IMR-90 (cell line): ENCODE measurements around the gene ROS1. TPM values are rescaled to one million over a fixed set of nuclear protein-coding genes. Genes with fewer than 3 reads are reported as not detected.

Experiments used
- ATAC-seq: fragments of 200-7000 bp; cut with Tn5 transposase; 2 replicates; pipeline ENCODE4 v1.9.1; 2020; ENCODE audit warnings: low read depth, mild to moderate bottlenecking, moderate library complexity
- BruUV-seq: library from RNA; stranded (reverse); fragments of 400-500 nt; replicated peaks from 2 replicates; lab custom pipeline; 2021; lab: Mats Ljungman, UMichigan
- CTCF ChIA-PET: fragments of 300-600 bp; formaldehyde crosslinking; extraction: SDS; loops from one replicate; lab custom pipeline; 2021; ENCODE audit warnings: antibody characterized with exemption; lab: Yijun Ruan, JAX
- POLR2A ChIA-PET: fragments of 300-600 bp; sonication (Branson Sonifier 250); formaldehyde crosslinking; loops from one replicate; lab custom pipeline; 2022; ENCODE audit warnings: antibody characterized with exemption; ENCODE audit not compliant: unreplicated experiment; lab: Charles Lee
- DNase-seq: peaks from one replicate; pipeline ENCODE4 v3.0.0; 2013
- H2AFZ ChIP-seq: replicated peaks from 2 replicates; pipeline ENCODE3; 2013; ENCODE audit warnings: low read length, mild to moderate bottlenecking; ENCODE audit not compliant: poor library complexity
- H2AK5ac ChIP-seq: 2 replicates; pipeline ENCODE4 v1.6.1; 2013; ENCODE audit warnings: low read depth, low read length, inconsistent platforms
- H2AK9ac ChIP-seq: replicated peaks from 2 replicates; pipeline ENCODE3; 2013; ENCODE audit warnings: mild to moderate bottlenecking, low read depth, low read length, moderate library complexity; ENCODE audit not compliant: poor library complexity
- H2BK120ac ChIP-seq: 2 replicates; pipeline ENCODE4 v1.6.1; 2013; ENCODE audit warnings: low read depth, low read length, inconsistent platforms
- H2BK15ac ChIP-seq: 3 replicates; pipeline ENCODE4 v1.6.1; 2013; ENCODE audit warnings: low read depth, low read length, inconsistent platforms
- H2BK20ac ChIP-seq: 2 replicates; pipeline ENCODE4 v1.6.1; 2013; ENCODE audit warnings: low read depth, mild to moderate bottlenecking, inconsistent platforms, low read length, moderate library complexity
- H2BK5ac ChIP-seq: 2 replicates; pipeline ENCODE4 v1.6.1; 2013; ENCODE audit warnings: mild to moderate bottlenecking, low read depth, low read length, inconsistent platforms; ENCODE audit not compliant: poor library complexity, severe bottlenecking
- H3K14ac ChIP-seq: replicated peaks from 2 replicates; pipeline ENCODE4 v1.6.1; 2013; ENCODE audit warnings: low read depth, low read length, inconsistent platforms
- H3K18ac ChIP-seq: 2 replicates; pipeline ENCODE4 v1.6.1; 2013; ENCODE audit warnings: low read depth, low read length, control low read depth
- H3K23ac ChIP-seq: 2 replicates; pipeline ENCODE4 v1.6.1; 2013; ENCODE audit warnings: low read depth, low read length, inconsistent platforms
- H3K27ac ChIP-seq: 2 replicates; pipeline ENCODE4 v1.5.1; 2013; ENCODE audit warnings: mild to moderate bottlenecking, control low read depth, low read length; ENCODE audit not compliant: insufficient read depth
- H3K27me3 ChIP-seq: 2 replicates; pipeline ENCODE4 v1.6.1; 2013; ENCODE audit warnings: low read length; ENCODE audit not compliant: control insufficient read depth, insufficient read depth
- H3K36me3 ChIP-seq: 2 replicates; pipeline ENCODE4 v1.6.1; 2013; ENCODE audit warnings: low read length, mixed read lengths; ENCODE audit not compliant: control insufficient read depth, insufficient read depth
- H3K4ac ChIP-seq: 2 replicates; pipeline ENCODE4 v1.6.1; 2013; ENCODE audit warnings: low read depth, low read length, inconsistent platforms
- H3K4me1 ChIP-seq: 2 replicates; pipeline ENCODE4 v1.6.1; 2013; ENCODE audit warnings: low read length, mixed read lengths; ENCODE audit not compliant: control insufficient read depth, insufficient read depth
- H3K4me2 ChIP-seq: 2 replicates; pipeline ENCODE4 v1.6.1; 2013; ENCODE audit warnings: low read depth, mild to moderate bottlenecking, control low read depth, low read length, moderate library complexity
- H3K4me3 ChIP-seq: 2 replicates; pipeline ENCODE4 v1.5.1; 2013; ENCODE audit warnings: low read depth, mild to moderate bottlenecking, control low read depth, low read length, moderate library complexity; ENCODE audit not compliant: insufficient read depth
- H3K56ac ChIP-seq: 2 replicates; pipeline ENCODE4 v1.6.1; 2013; ENCODE audit warnings: low read length, inconsistent platforms; ENCODE audit not compliant: insufficient read depth; ENCODE audit errors: extremely low read depth
- H3K79me1 ChIP-seq, 2 experiments: 2 replicates each; pipeline ENCODE4 v1.6.1; 2013; ENCODE audit warnings: low read length in 2 of 2, inconsistent platforms in 1 of 2, low read depth in 1 of 2
- H3K9ac ChIP-seq: 2 replicates; pipeline ENCODE4 v1.6.1; 2013; ENCODE audit warnings: low read depth, low read length, control low read depth
- H3K9me1 ChIP-seq: 2 replicates; pipeline ENCODE4 v1.6.1; 2013; ENCODE audit warnings: low read length, inconsistent platforms; ENCODE audit not compliant: insufficient read depth
- H3K9me3 ChIP-seq: 2 replicates; pipeline ENCODE4 v1.6.1; 2013; ENCODE audit warnings: low read length; ENCODE audit not compliant: control insufficient read depth, insufficient read depth
- H4K20me1 ChIP-seq: 2 replicates; pipeline ENCODE4 v1.6.1; 2013; ENCODE audit warnings: low read length, inconsistent platforms; ENCODE audit not compliant: insufficient read depth
- H4K5ac ChIP-seq: 2 replicates; pipeline ENCODE4 v1.6.1; 2013; ENCODE audit warnings: mild to moderate bottlenecking, low read depth, low read length, control low read depth
- H4K8ac ChIP-seq, 2 experiments: 2 replicates each; pipeline ENCODE4 v1.6.1; 2013; ENCODE audit warnings: low read depth in 2 of 2, low read length in 2 of 2, control low read depth in 1 of 2, inconsistent platforms in 1 of 2
- H4K91ac ChIP-seq: 2 replicates; pipeline ENCODE4 v1.6.1; 2013; ENCODE audit warnings: low read depth, low read length, inconsistent platforms; ENCODE audit not compliant: insufficient read depth
- NFE2L2 ChIP-seq: fragments of 150-350 bp; IDR thresholded peaks from 2 replicates; pipeline ENCODE4 v1.6.1; 2016; ENCODE audit warnings: low read depth, mild to moderate bottlenecking, low read length
- RAD21 ChIP-seq: IDR thresholded peaks from 2 replicates; pipeline ENCODE4 v1.6.1; 2012; ENCODE audit warnings: low read length, improper control_type of control experiment
- RFX5 ChIP-seq: IDR thresholded peaks from 2 replicates; pipeline ENCODE4 v1.8.0; 2012; ENCODE audit warnings: low read depth, mild to moderate bottlenecking, low read length, moderate library complexity
- USF2 ChIP-seq: fragments of 150-350 bp; IDR thresholded peaks from 2 replicates; pipeline ENCODE4 v1.6.1; 2017; ENCODE audit warnings: mild to moderate bottlenecking, antibody characterized with exemption, low read length, low read depth
- WGBS, 2 experiments: methylation state at CpG; one replicate each; pipeline versions ENCODE4 v1.1.5 to v1.1.7; 2013; ENCODE audit warnings: missing lambda C conversion rate in 2 of 2; ENCODE audit not compliant: insufficient read length in 1 of 2; ENCODE audit errors: extremely low coverage in 2 of 2; 5-methylcytosine and 5-hydroxymethylcytosine counted together
- dilution Hi-C: fragments of 300-500 bp; cut with HindIII; formaldehyde crosslinking; loops from one replicate; pipeline ENCODE4 v1.14.3; 2018; ENCODE audit warnings: low sequenced_read_pairs; ENCODE audit not compliant: unreplicated experiment
- in situ Hi-C: fragments of 300-500 bp; cut with MboI; formaldehyde crosslinking; loops from 3 replicates; pipeline ENCODE4 v1.14.3; 2019; ENCODE audit warnings: low sequenced_read_pairs, inconsistent platforms, mixed read lengths
- intact Hi-C: fragments of 100-400 bp; cut with micrococcal nuclease; formaldehyde crosslinking; loops from 2 replicates; pipeline ENCODE4 v1.10.0; 2022
- polyA plus RNA-seq, 3 experiments: library from polyadenylated mRNA; depleted of rRNA; stranded (reverse); fragments of >200 nt; gene quantifications; 2 replicates each; pipeline ENCODE4 v1.2.3, GENCODE V29; 2012; ENCODE audit warnings: low replicate concordance in 1 of 3
- total RNA-seq: library from RNA; depleted of rRNA; stranded (reverse); fragments of >200 nt; gene quantifications from 2 replicates; pipeline ENCODE4 v1.2.3, GENCODE V29; 2012

Gene ROS1
- total and polyA plus RNA-seq, 2 of the 4 experiments (the other 2 are of a cell fraction): under 0.01 to 0.03 TPM

DNA sequence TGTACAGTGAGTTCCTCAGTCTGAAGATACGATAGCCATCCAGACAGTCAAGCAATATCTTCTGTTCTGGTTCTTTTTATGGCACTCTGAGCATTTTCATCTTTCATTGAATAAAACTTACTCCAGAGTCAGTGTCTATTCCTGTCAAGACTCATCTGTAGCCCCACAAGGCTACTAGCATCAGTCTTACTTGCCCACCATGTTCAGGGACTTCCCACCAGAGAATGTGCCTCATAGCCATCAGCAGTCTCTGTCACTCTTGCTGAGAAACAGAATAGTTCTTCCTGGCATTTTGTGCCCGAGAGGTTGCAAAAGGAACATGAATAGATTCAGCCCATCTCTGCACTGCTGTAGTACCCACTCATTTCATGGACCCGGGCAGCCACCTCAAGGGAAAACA lies 44.0 kb upstream of the ROS1 start:
- Histone ChIP-seq H2BK5ac (no peak overlapping the region), H2BK20ac (no peak overlapping the region), H2BK120ac (no peak overlapping the region), H4K8ac (no peak overlapping the region), H3K56ac (no peak overlapping the region), H3K27ac (no peak overlapping the region), H2BK15ac (no peak overlapping the region), H4K5ac (no peak overlapping the region), H3K4me3 (no peak overlapping the region), H3K79me1 (no peaks in the 10 kb centered on the region), H3K27me3 (no peaks in the 10 kb centered on the region; the same call in 1 of the 2 replicates), H3K4ac (no peak overlapping the region), H3K9me3 (no peaks in the 10 kb centered on the region), H3K9me1 (no peaks in the 10 kb centered on the region), H3K9ac (no peak overlapping the region), H2AFZ (no peak overlapping the region), H3K23ac (no peak overlapping the region), H4K20me1 (no peaks in the 10 kb centered on the region), H3K36me3 (no peaks in the 10 kb centered on the region), H3K18ac (no peak overlapping the region), H2AK9ac (no peak overlapping the region), H4K91ac (no peak overlapping the region), H2AK5ac (no peak overlapping the region), H3K4me2 (no peak overlapping the region), H3K14ac (no peak overlapping the region), H3K4me1 (peaks cover 3% of the 10 kb centered on the region; the same call in 1 of the 2 replicates)
- TF ChIP-seq RFX5 (no peak), NFE2L2 (no peak), USF2 (no peak), RAD21 (no peak)
- dilution Hi-C loops: no loop called here
- POLR2A ChIA-PET: no interaction called here
- DNase-seq: no peak
- intact Hi-C loops: no loop called here
- WGBS, 2 experiments: 70% methylated on average over 2 of the region's 3 CpGs; no CpG with 5 or more reads in 1 of the 2 experiments
- no peak for ATAC-seq
- in situ Hi-C loops: no loop called here
- BruUV-seq: no TSS peak
- CTCF ChIA-PET: no interaction called here
